Smooth muscle cell of the brain vasculature (primary cell): ENCODE results near the gene FAM227B.

Experiments
- DNase-seq: peaks from one replicate; pipeline ENCODE4 v3.0.0-alpha.2; 2012; ENCODE audit warnings: low read depth, low spot score

The FAM227B gene

GRCh38 chr15:49300856-49301255, 319.8 kb downstream of the FAM227B start:
- DNase-seq, result no peak

- DNase-seq, result no peak
Measured at GRCh38 chr15:49297584-49297983, 323.0 kb downstream of the FAM227B start.

GRCh38 chr15:49296258-49296657, 324.4 kb downstream of the FAM227B start:
- no peak for DNase-seq

GRCh38 chr15:49293941-49294340, 326.7 kb downstream of the FAM227B start:
- DNase-seq, result no peak

GRCh38 chr15:49290191-49290590, 330.4 kb downstream of the FAM227B start:
- DNase-seq, result no peak

- DNase-seq, result no peak
Measured at GRCh38 chr15:49288391-49288790, 332.2 kb downstream of the FAM227B start.

GRCh38 chr15:49287481-49287880, 333.1 kb downstream of the FAM227B start:
- no peak for DNase-seq

GRCh38 chr15:49286649-49287404, 333.8 kb downstream of the FAM227B start:
- no peak for DNase-seq

GRCh38 chr15:49282366-49282765, 338.3 kb downstream of the FAM227B start:
- no peak for DNase-seq

- no peak for DNase-seq
Measured at GRCh38 chr15:49279521-49280456, 340.8 kb downstream of the FAM227B start.

- no peak for DNase-seq
Measured at GRCh38 chr15:49278751-49279150, 341.9 kb downstream of the FAM227B start.
